ENCODE results near the gene PPP1R12C.

Gene PPP1R12C

DNA sequence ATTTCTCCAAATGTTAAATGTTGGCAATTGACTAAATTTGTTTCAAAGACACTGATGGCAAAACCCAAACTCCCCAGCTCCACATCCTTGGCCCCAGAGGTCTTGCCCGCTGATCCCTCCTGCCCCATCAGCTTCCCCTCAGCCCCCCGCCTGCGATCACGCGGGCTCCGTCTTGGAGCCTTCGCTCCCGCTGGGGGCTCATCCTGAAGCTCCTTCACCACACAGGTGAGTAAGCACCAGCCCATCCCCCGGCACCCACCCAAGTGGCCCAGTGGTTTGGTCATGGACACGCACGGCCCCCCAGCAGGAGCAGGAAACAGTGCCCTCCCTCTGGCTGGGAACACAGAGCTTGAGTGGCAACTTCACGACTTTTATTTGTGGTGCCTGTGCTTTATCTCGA, 26.9 kb downstream of the PPP1R12C start:
- H3K36me3 ChIP-seq (ENCODE audit: control insufficient read depth, insufficient read depth, low read length), result peaks cover 13% of the 10 kb centered on the region
- H3K9me3 ChIP-seq (ENCODE audit: control insufficient read depth, low read length), result no peaks in the 10 kb centered on the region
- H3K27me3 ChIP-seq (ENCODE audit: control insufficient read depth, insufficient read depth, low read length), result peaks cover 8% of the 10 kb centered on the region
- H3K4me1 ChIP-seq (ENCODE audit: control insufficient read depth, insufficient read depth, low read length), result peaks cover 27% of the 10 kb centered on the region
- no peak overlapping the region for H3K4me3 ChIP-seq (ENCODE audit: low read length)
- H3K9ac ChIP-seq (ENCODE audit: low read length), result no peak overlapping the region

DNA sequence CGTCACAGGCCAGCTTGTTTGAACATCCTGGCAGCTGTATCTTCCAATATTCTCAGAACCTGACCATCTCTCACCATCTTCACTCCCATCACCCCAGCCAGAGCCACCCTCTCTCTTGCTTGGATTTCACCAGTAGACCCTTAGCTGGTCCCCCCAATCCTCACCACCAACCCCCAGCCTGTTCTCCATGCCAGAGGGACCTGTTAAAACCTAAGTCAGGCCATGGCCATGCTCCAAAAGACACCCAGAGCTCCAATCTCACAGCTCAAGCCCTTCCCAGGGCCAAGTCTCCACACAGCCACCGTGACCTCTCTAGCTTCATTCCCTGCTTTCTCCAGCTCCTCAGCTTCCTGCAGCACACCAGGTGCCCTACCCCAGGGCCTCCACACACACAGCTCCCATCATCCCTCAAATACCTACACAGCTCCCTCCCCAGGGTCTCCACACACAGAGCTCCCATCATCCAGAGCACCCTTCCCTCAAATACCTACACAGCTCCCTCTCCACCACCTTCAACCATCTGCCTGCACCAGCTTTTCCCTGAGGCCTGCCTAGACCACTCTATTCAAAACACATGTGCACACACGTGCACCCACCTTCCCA, 28.0 kb downstream of the PPP1R12C start:
- Histone ChIP-seq H3K36me3 (ENCODE audit: control insufficient read depth, insufficient read depth, low read length) (peaks cover 13% of the 10 kb centered on the region), H3K4me1 (ENCODE audit: control insufficient read depth, insufficient read depth, low read length) (peaks cover 27% of the 10 kb centered on the region), H3K4me3 (ENCODE audit: low read length) (no peak overlapping the region), H3K27me3 (ENCODE audit: control insufficient read depth, insufficient read depth, low read length) (peaks cover 12% of the 10 kb centered on the region), H3K9me3 (ENCODE audit: control insufficient read depth, low read length) (no peaks in the 10 kb centered on the region), H3K9ac (ENCODE audit: low read length) (no peak overlapping the region)

DNA sequence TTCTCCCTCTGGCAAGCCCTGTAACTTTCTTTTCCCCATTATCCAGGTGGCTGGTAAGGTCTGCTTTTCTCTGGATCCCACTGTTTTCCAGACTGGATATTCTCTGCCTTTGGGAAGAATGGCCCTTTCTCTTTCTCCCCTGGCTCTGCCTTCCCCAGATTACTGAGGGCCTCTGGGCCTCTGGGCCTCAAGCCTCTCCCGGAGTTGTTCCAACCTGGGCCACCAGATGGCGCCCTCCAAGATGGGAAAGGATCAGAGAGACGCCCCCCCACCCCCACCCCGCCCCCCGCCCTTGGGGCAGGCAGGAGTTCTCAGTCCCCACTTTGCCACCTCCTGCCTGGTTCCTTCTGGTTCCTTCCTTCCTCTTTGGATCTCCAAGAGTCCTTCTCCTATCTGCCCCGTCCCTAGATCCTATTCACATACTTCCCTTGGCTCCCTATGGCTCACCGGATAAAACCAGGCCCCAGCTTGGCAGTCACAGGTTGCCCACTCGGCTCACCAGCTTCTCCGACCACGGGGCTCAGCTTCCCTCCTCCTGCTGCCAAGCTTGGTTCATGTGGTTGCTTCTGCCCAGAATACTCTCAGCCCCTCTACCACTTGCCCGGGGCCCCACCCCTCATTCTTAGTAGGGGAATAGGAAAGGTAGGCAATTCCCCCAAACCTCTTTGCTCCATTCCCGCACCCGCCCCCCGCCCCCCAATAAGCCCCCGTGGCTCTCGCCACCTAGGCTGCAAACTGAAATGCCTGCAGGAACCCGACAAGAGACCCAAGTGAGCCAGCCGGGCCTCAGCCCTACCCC, 28.7 kb downstream of the PPP1R12C start:
- H3K9ac ChIP-seq (ENCODE audit: low read length), result peak overlapping the region; percentile 23

DNA sequence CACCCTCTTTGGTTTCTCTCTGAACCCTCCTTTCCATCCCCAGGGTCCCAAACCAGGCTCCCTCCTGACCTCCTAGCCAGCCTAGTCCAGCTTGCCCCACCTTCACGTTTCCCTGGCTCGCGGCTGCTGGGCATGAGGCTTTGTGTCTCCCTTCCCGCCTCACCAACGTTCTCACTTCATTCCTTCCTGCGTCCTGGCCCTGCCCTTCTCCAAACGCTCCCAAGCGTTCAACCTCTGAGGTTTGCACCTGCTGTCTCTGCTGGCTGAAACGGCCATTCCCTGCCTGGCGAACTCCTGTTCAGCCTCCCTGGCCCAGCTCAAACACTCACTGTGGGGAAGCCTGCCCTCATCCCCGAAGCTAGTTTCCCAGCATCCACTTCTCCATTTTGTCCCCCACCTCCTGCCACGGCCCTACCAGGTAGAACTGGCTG, 29.4 kb downstream of the PPP1R12C start:
- peaks cover 18% of the 10 kb centered on the region for H3K27me3 ChIP-seq (ENCODE audit: control insufficient read depth, insufficient read depth, low read length)
- no peak overlapping the region for H3K4me3 ChIP-seq (ENCODE audit: low read length)
- peak overlapping the region; percentile 23 for H3K9ac ChIP-seq (ENCODE audit: low read length)
- no peaks in the 10 kb centered on the region for H3K9me3 ChIP-seq (ENCODE audit: control insufficient read depth, low read length)
- H3K36me3 ChIP-seq (ENCODE audit: control insufficient read depth, insufficient read depth, low read length), result peaks cover 13% of the 10 kb centered on the region
- H3K4me1 ChIP-seq (ENCODE audit: control insufficient read depth, insufficient read depth, low read length), result peaks cover 27% of the 10 kb centered on the region

More for the DNA sequence above, 28.7 kb downstream of the PPP1R12C start:
- Histone ChIP-seq H3K36me3 (ENCODE audit: control insufficient read depth, insufficient read depth, low read length) (peaks cover 13% of the 10 kb centered on the region), H3K9me3 (ENCODE audit: control insufficient read depth, low read length) (no peaks in the 10 kb centered on the region), H3K4me3 (ENCODE audit: low read length) (no peak overlapping the region), H3K27me3 (ENCODE audit: control insufficient read depth, insufficient read depth, low read length) (peaks cover 16% of the 10 kb centered on the region), H3K4me1 (ENCODE audit: control insufficient read depth, insufficient read depth, low read length) (peaks cover 27% of the 10 kb centered on the region)

DNA sequence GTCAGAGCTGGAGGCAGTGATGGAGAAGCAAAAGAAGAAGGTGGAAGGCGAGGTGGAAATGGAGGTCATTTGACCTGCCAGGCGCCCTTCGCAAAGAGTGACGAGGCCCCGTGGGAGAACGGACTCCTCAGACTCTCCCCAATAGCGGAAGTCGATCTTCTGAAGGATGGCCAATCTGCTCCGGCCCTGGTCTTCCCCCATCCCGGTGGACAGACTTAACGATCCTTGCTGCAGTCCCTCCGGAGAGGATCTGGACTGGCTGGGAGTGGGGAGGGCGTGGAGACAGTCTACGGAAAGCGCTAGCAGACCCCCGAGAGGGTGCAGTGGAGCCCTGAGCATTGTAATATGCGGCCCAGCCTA, 29.9 kb downstream of the PPP1R12C start:
- Histone ChIP-seq H3K4me1 (ENCODE audit: control insufficient read depth, insufficient read depth, low read length) (peaks cover 27% of the 10 kb centered on the region), H3K9ac (ENCODE audit: low read length) (peak overlapping the region; percentile 23), H3K9me3 (ENCODE audit: control insufficient read depth, low read length) (no peaks in the 10 kb centered on the region), H3K27me3 (ENCODE audit: control insufficient read depth, insufficient read depth, low read length) (peaks cover 22% of the 10 kb centered on the region), H3K36me3 (ENCODE audit: control insufficient read depth, insufficient read depth, low read length) (peaks cover 13% of the 10 kb centered on the region), H3K4me3 (ENCODE audit: low read length) (no peak overlapping the region)

DNA sequence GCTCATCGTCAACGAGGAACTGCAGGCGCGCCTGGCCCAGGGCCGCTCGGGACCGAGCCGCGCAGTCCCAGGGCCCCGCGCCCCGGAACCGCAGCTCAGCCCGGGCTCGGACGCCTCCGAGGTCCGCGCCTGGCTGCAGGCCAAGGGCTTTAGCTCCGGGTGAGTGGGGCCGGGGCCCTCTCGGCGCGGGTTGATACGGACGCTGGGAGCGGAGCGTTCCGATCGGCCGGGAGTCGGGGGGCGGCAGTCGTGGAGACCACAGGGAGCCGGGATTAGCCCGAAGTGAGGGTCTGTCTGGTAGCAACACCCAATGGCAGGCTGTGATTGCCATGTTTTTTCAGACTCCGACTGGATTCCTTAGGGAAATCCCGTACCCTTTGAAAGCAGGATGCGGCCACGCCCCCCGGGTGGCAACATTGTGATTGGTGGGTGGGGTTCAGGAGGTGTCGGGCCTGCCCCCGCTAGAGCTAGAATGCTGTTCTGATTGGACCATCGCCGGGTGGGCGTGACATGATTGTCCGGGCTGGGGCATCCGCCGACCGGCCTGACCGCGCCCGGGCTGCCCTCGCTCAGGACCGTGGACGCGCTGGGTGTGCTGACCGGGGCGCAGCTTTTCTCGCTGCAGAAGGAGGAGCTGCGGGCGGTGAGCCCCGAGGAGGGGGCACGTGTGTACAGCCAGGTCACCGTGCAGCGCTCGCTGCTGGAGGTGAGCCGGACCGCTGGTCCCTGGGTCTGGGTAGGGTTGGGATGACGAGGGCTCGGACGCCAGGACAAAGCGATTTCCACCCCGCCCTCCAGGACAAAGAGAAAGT, 30.5 kb downstream of the PPP1R12C start:
- Histone ChIP-seq H3K9ac (ENCODE audit: low read length) (no peak overlapping the region), H3K4me1 (ENCODE audit: control insufficient read depth, insufficient read depth, low read length) (peaks cover 27% of the 10 kb centered on the region), H3K9me3 (ENCODE audit: control insufficient read depth, low read length) (no peaks in the 10 kb centered on the region), H3K27me3 (ENCODE audit: control insufficient read depth, insufficient read depth, low read length) (peaks cover 26% of the 10 kb centered on the region), H3K36me3 (ENCODE audit: control insufficient read depth, insufficient read depth, low read length) (peaks cover 13% of the 10 kb centered on the region), H3K4me3 (ENCODE audit: low read length) (no peak overlapping the region)

DNA sequence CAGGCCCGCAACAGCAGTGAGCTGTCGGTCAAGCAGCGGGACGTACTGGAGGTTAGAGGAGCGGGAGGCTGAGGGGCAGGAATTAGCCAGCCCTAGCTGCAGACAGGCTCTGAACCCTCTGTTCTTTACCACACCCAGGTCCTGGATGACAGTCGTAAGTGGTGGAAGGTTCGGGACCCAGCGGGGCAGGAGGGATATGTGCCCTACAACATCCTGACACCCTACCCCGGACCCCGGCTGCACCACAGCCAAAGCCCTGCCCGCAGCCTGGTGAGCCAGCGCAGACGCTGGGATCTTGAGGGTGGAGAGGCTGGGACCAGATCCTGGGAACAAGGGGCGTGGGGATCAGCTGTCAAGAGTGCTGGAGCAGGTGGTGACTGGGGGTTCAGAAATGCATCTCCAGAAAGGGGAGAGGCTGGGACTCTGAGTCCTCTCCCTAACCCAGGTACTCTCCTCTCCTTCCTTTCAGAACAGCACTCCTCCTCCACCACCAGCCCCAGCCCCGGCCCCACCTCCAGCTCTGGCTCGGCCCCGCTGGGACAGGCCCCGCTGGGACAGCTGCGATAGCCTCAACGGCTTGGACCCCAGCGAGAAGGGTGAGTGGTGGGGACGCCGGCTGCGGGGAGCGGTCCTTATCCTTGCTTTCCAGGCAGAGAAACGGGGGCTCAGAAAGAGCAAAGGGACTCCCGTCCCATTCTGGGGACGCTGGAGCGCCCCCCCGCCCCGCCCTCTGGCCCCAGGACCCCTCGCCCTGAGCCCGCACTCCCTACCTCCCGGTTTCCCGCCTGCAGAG, 31.3 kb downstream of the PPP1R12C start:
- H3K9ac ChIP-seq (ENCODE audit: low read length), result no peak overlapping the region
- H3K36me3 ChIP-seq (ENCODE audit: control insufficient read depth, insufficient read depth, low read length), result peaks cover 13% of the 10 kb centered on the region
- peaks cover 34% of the 10 kb centered on the region for H3K4me1 ChIP-seq (ENCODE audit: control insufficient read depth, insufficient read depth, low read length)
- H3K4me3 ChIP-seq (ENCODE audit: low read length), result no peak overlapping the region
- H3K9me3 ChIP-seq (ENCODE audit: control insufficient read depth, low read length), result no peaks in the 10 kb centered on the region
- H3K27me3 ChIP-seq (ENCODE audit: control insufficient read depth, insufficient read depth, low read length), result peaks cover 33% of the 10 kb centered on the region

DNA sequence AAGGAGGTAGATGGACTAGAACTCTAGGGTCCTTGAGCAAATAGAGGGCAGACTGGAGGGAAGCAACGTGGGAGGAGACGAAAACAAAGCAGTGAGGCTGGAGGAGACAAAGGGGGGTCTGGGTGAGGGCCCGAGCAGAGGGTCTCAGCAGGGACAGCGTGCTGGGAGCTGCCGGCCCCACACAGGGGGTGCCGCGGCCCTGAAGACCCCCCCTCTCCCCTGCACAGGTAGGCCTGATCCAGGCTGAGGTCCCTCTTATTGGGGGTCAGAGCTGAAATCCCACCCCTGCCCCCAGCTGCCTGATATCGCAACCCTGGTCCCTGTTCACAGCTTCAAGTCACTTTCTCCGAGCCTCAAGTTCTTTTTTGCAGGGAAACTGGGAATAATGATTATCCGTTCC, 33.0 kb downstream of the PPP1R12C start:
- H3K4me3 ChIP-seq (ENCODE audit: low read length), result no peak overlapping the region
- H3K27me3 ChIP-seq (ENCODE audit: control insufficient read depth, insufficient read depth, low read length), result peaks cover 40% of the 10 kb centered on the region
- H3K36me3 ChIP-seq (ENCODE audit: control insufficient read depth, insufficient read depth, low read length), result peaks cover 11% of the 10 kb centered on the region
- no peaks in the 10 kb centered on the region for H3K9me3 ChIP-seq (ENCODE audit: control insufficient read depth, low read length)
- H3K9ac ChIP-seq (ENCODE audit: low read length), result no peak overlapping the region
- peaks cover 51% of the 10 kb centered on the region for H3K4me1 ChIP-seq (ENCODE audit: control insufficient read depth, insufficient read depth, low read length)

DNA sequence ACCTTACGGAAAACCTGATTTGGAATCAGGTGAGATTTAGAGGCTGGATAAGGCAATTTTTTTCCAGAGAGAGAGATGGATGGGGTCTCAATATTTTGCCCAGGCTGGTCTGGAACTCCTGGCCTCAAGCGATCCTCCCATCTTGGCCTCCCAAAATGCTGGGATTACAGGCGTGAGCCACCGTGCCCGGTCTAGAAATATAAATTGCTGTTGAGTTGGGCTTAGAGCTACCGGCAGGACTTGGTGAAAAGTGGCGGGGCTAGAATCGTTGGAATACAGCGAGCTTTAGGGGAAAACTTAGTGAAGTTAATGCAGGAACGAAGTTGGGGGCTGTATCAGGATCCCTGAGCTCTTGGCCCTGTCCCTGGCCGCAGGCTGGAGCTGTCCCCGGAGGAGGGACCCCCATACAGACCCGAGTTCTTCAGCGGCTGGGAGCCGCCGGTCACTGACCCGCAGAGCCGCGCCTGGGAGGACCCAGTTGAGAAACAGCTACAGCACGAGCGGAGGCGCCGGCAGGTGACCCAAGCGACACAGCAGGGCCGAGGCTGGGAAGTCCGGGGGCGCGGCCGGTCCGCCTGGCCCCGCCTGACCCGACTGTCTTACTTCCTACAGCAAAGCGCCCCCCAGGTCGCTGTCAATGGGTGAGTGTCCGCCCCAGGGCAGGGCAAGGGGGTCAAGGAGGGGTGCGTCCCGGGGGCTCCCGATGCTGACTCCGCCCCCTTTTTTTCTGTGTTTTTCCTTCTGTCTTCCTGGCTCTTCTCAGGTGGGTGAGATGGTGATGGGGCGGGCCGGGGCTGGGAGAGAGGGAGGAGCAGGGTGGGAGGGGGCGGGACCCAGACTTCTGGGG, 34.2 kb downstream of the PPP1R12C start:
- H3K4me1 ChIP-seq (ENCODE audit: control insufficient read depth, insufficient read depth, low read length), result peaks cover 53% of the 10 kb centered on the region
- H3K27me3 ChIP-seq (ENCODE audit: control insufficient read depth, insufficient read depth, low read length), result peaks cover 45% of the 10 kb centered on the region
- peaks cover 8% of the 10 kb centered on the region for H3K36me3 ChIP-seq (ENCODE audit: control insufficient read depth, insufficient read depth, low read length)

DNA sequence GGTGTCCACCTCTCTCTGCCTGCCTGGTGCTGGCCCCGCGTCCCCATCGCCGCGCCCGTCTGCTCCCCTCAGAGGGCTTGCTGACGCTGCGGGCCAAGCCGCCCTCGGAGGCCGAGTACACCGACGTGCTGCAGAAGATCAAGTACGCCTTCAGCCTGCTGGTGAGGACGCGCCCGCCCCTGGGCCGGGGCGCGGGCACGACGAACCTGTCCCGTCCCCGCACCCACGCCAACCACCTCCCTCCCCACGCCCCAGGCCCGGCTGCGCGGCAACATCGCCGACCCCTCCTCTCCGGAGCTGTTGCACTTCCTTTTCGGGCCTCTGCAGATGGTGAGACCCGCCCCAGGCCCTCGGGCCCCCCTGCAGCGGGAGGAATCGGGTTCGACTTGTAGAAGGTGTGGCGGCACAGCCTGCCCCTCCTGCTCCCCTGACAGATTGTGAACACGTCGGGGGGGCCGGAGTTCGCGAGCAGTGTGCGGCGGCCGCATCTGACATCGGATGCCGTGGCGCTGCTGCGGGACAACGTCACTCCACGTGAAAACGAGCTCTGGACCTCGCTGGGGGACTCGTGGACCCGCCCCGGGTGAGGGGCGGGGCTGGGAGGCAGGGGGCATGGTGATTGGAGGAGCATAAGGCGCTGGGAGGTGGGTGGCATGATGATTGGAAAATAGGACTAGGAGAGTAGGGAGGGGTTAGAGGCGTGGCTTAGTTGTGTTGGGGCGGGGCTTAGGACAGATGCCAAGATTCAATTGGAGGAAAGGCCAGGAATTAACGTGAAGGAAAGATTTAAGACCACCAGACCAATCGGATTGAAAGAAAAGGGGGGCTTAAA, 35.2 kb downstream of the PPP1R12C start:
- Histone ChIP-seq H3K4me3 (ENCODE audit: low read length) (no peak overlapping the region), H3K9me3 (ENCODE audit: control insufficient read depth, low read length) (no peaks in the 10 kb centered on the region), H3K27me3 (ENCODE audit: control insufficient read depth, insufficient read depth, low read length) (peaks cover 45% of the 10 kb centered on the region), H3K36me3 (ENCODE audit: control insufficient read depth, insufficient read depth, low read length) (no peaks in the 10 kb centered on the region), H3K9ac (ENCODE audit: low read length) (no peak overlapping the region), H3K4me1 (ENCODE audit: control insufficient read depth, insufficient read depth, low read length) (peaks cover 45% of the 10 kb centered on the region)

More for the DNA sequence above, 34.2 kb downstream of the PPP1R12C start:
- Histone ChIP-seq H3K9me3 (ENCODE audit: control insufficient read depth, low read length) (no peaks in the 10 kb centered on the region), H3K4me3 (ENCODE audit: low read length) (no peak overlapping the region), H3K9ac (ENCODE audit: low read length) (no peak overlapping the region)

Measured in mucosa of stomach (tissue), 1 donor.